NCI-H2171 treated with DMSO at 0.1 percent for 48 hours (cell line): ENCODE measurements around the gene ZBTB8A.
"Not testable (repeated sequence)": the region's sequence is repeated elsewhere in the genome, so short reads cannot be mapped to it uniquely, and the experiment has no call there.

Source experiments
- DNase-seq: peaks from one replicate; lab custom pipeline; 2025; lab: John Stamatoyannopoulos, UW

Gene ZBTB8A

GRCh38 chr1:32536764-32537163 is 2.5 kb upstream of the ZBTB8A start:
- no peak for DNase-seq

GRCh38 chr1:32539584-32540571 is 651 bp downstream of the ZBTB8A start:
- DNase-seq = peak; percentile 46

GRCh38 chr1:32540605-32541004 is 1.4 kb downstream of the ZBTB8A start:
- DNase-seq = no peak

GRCh38 chr1:32541064-32541566 is 1.9 kb downstream of the ZBTB8A start:
- no peak for DNase-seq

- DNase-seq = no peak
These were observed 7.4 kb downstream of the ZBTB8A start for GRCh38 chr1:32546611-32547010.

GRCh38 chr1:32549616-32550015 is 10.4 kb downstream of the ZBTB8A start:
- DNase-seq = no peak

- no peak for DNase-seq
These were observed 15.1 kb downstream of the ZBTB8A start for GRCh38 chr1:32554288-32554687.

GRCh38 chr1:32557035-32557434 is 17.8 kb downstream of the ZBTB8A start:
- not testable (repeated sequence) for DNase-seq

GRCh38 chr1:32557812-32558211 is 18.6 kb downstream of the ZBTB8A start:
- no peak for DNase-seq

- DNase-seq = no peak
These were observed 29.7 kb downstream of the ZBTB8A start for GRCh38 chr1:32568929-32569328.

- no peak for DNase-seq
These were observed 41.3 kb downstream of the ZBTB8A start for GRCh38 chr1:32580348-32581017.

GRCh38 chr1:32592943-32593342 is 53.7 kb downstream of the ZBTB8A start:
- DNase-seq = no peak

GRCh38 chr1:32600034-32600433 is 60.8 kb downstream of the ZBTB8A start:
- no peak for DNase-seq

GRCh38 chr1:32605711-32606424 is 66.6 kb downstream of the ZBTB8A start:
- DNase-seq = no peak

GRCh38 chr1:32606565-32607371 is 67.5 kb downstream of the ZBTB8A start:
- DNase-seq = no peak

GRCh38 chr1:32609180-32609579 is 70.0 kb downstream of the ZBTB8A start:
- DNase-seq = no peak

GRCh38 chr1:32611859-32612188 is 72.6 kb downstream of the ZBTB8A start:
- DNase-seq = no peak

GRCh38 chr1:32612189-32612881 is 73.1 kb downstream of the ZBTB8A start:
- peak; percentile 86 for DNase-seq

- no peak for DNase-seq
These were observed 74.2 kb downstream of the ZBTB8A start for GRCh38 chr1:32613472-32613871.

- no peak for DNase-seq
These were observed 79.5 kb downstream of the ZBTB8A start for GRCh38 chr1:32618673-32619221.
